Keratinocyte (primary cell): Measurements from ENCODE around the gene LRP1B. TPM values are rescaled to one million over a fixed set of nuclear protein-coding genes. Genes with fewer than 3 reads are reported as not detected.

Experiments used
- DNase-seq: peaks from one replicate; pipeline ENCODE4 v3.0.0-alpha.2; 2011; ENCODE audit warnings: low read depth, missing footprints, low spot score
- FAIRE-seq: peaks from 2 replicates; lab custom pipeline; 2011; peaks lifted over from hg19 to GRCh38; lab: Jason Lieb, UNC
- H2AFZ ChIP-seq: 2 replicates; pipeline ENCODE4 v1.6.0; 2012; ENCODE audit warnings: low read length, control low read depth, inconsistent platforms; ENCODE audit not compliant: control insufficient read depth
- H3K27ac ChIP-seq: 2 replicates; pipeline ENCODE4 v1.5.1; 2011; ENCODE audit warnings: low read length; ENCODE audit not compliant: control insufficient read depth, insufficient read depth
- H3K27me3 ChIP-seq: 3 replicates; pipeline ENCODE4 v1.6.0; 2011; ENCODE audit warnings: low read length; ENCODE audit not compliant: control insufficient read depth, insufficient read depth; ENCODE audit errors: extremely low read depth
- H3K36me3 ChIP-seq, 2 experiments: 2 replicates in 1 of 2; 3 replicates in 1 of 2; pipeline ENCODE4 v1.5.1; 2011; ENCODE audit warnings: low read length in 2 of 2, mild to moderate bottlenecking in 1 of 2; ENCODE audit not compliant: control insufficient read depth in 2 of 2, insufficient read depth in 2 of 2; ENCODE audit errors: extremely low read depth in 1 of 2
- H3K4me1 ChIP-seq: 3 replicates; pipeline ENCODE4 v1.5.1; 2011; ENCODE audit warnings: low read length; ENCODE audit not compliant: control insufficient read depth, insufficient read depth; ENCODE audit errors: extremely low read depth
- H3K4me2 ChIP-seq: 3 replicates; pipeline ENCODE4 v1.6.0; 2011; ENCODE audit warnings: low read depth, low read length; ENCODE audit not compliant: control insufficient read depth, insufficient read depth; ENCODE audit errors: extremely low read depth
- H3K4me3 ChIP-seq, 3 experiments: fragments of 200-600 bp in 1 of 3; sonication (generic) in 1 of 3; 2 replicates in 2 of 3; 3 replicates in 1 of 3; pipeline ENCODE4 v1.5.1; 2011 to 2016; ENCODE audit warnings: low read length in 3 of 3, mild to moderate bottlenecking in 3 of 3, control low read depth in 2 of 3, inconsistent platforms in 1 of 3, low read depth in 1 of 3, mixed read lengths in 1 of 3, mixed run types in 1 of 3, moderate library complexity in 1 of 3; ENCODE audit not compliant: control insufficient read depth in 2 of 3, insufficient read depth in 2 of 3; ENCODE audit errors: extremely low read depth in 1 of 3
- H3K79me2 ChIP-seq: 2 replicates; pipeline ENCODE4 v1.6.0; 2012; ENCODE audit warnings: low read length; ENCODE audit not compliant: control insufficient read depth, insufficient read depth
- H3K9ac ChIP-seq: 3 replicates; pipeline ENCODE4 v1.6.0; 2011; ENCODE audit warnings: low read length; ENCODE audit not compliant: control insufficient read depth, insufficient read depth; ENCODE audit errors: extremely low read depth
- H3K9me1 ChIP-seq: 3 replicates; pipeline ENCODE4 v1.6.0; 2011; ENCODE audit warnings: low read length; ENCODE audit not compliant: control insufficient read depth, insufficient read depth; ENCODE audit errors: extremely low read depth
- H3K9me3 ChIP-seq: 2 replicates; pipeline ENCODE4 v1.5.1; 2012; ENCODE audit warnings: low read depth, low read length; ENCODE audit not compliant: control insufficient read depth
- H4K20me1 ChIP-seq: 3 replicates; pipeline ENCODE4 v1.6.0; 2011; ENCODE audit warnings: low read length; ENCODE audit not compliant: control insufficient read depth, insufficient read depth; ENCODE audit errors: extremely low read depth
- EZH2 ChIP-seq: IDR thresholded peaks from one replicate; pipeline ENCODE4 v1.6.1; 2012; ENCODE audit warnings: inconsistent platforms, mild to moderate bottlenecking, low read length, moderate library complexity
- dilution Hi-C: fragments of 300-500 bp; cut with MboI; formaldehyde crosslinking; loops from one replicate; pipeline ENCODE4 v1.7.0; 2020; ENCODE audit warnings: low sequenced_read_pairs; ENCODE audit not compliant: extremely low pct_ligation_motif_present
- polyA plus RNA-seq, 5 experiments: library from polyadenylated mRNA; depleted of rRNA in 3 of 5; stranded (reverse) in 3 of 5; stranded (forward) in 1 of 5; unstranded in 1 of 5; fragments of >200 nt; gene quantifications; 1 replicate in 1 of 5; 2 replicates in 3 of 5; 3 replicates in 1 of 5; pipeline versions ENCODE4 v1.2.1 to v1.2.3, GENCODE V29; 2011 to 2012; ENCODE audit warnings: missing spikeins in 2 of 5, low read depth in 1 of 5, low replicate concordance in 1 of 5
- TF ChIP-seq, protein P1 (sequence below), 3 experiments: IDR thresholded peaks in 1 of 3; conservative IDR thresholded peaks in 1 of 3; optimal IDR thresholded peaks in 1 of 3; 2 replicates in 2 of 3; 3 replicates in 1 of 3; pipeline versions ENCODE3 to v1.5.1; 2011; ENCODE audit warnings: low read length in 3 of 3, mild to moderate bottlenecking in 3 of 3, moderate library complexity in 2 of 3, control low read depth in 1 of 3, inconsistent platforms in 1 of 3; ENCODE audit not compliant: insufficient read depth in 2 of 3; ENCODE audit errors: extremely low read depth in 1 of 3

LRP1B gene
- polyA plus RNA-seq, 1 donor (not counting 4 experiments of a cell fraction or from before 2014, with no cell fraction given): not detected

DNA sequence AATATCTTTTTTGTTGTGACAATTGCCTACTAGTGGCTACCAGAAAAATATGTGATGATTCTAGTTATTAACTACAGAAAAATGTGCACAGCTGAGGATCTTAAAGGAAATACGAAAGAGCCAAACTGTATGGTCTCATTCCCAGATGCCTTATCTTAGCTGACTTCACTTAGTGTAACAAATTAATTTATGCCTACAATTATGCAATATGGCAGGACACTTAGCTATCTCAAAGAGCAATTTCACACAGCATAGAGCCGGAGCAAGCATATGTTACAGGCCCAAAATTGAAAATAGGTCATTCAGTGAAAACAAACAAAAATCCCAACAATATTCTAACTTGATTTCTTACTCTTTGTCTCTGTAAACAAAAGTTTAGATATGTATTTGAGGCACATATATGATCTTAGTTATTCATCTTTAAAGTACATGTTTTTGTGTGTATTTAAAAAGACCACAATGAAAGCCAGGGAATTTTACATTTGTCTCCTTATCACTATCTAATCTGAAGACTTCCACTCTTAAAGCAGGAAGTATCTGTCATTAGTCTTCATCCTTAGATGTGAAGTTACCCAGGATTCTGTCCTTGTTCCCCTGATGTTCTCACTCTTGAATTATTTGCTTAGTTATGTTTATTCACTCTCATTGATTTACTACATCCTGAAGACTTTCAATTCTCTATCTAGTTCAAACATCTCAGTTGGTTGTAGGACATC, 1771.6 kb downstream of the LRP1B start:
- TF ChIP-seq, protein P1, sequence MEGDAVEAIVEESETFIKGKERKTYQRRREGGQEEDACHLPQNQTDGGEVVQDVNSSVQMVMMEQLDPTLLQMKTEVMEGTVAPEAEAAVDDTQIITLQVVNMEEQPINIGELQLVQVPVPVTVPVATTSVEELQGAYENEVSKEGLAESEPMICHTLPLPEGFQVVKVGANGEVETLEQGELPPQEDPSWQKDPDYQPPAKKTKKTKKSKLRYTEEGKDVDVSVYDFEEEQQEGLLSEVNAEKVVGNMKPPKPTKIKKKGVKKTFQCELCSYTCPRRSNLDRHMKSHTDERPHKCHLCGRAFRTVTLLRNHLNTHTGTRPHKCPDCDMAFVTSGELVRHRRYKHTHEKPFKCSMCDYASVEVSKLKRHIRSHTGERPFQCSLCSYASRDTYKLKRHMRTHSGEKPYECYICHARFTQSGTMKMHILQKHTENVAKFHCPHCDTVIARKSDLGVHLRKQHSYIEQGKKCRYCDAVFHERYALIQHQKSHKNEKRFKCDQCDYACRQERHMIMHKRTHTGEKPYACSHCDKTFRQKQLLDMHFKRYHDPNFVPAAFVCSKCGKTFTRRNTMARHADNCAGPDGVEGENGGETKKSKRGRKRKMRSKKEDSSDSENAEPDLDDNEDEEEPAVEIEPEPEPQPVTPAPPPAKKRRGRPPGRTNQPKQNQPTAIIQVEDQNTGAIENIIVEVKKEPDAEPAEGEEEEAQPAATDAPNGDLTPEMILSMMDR (optimal IDR thresholded peaks at IDR 0.05 in 1 of 3, IDR thresholded peaks at IDR 0.05 in 1 of 3, conservative IDR thresholded peaks at IDR 0.05 in 1 of 3; ENCODE audit: extremely low read depth in 1 of 3, insufficient read depth in 2 of 3, low read length in 3 of 3): no peak
- TF ChIP-seq EZH2: no peak
- no peaks in the 10 kb centered on the region for H4K20me1 ChIP-seq
- no peak overlapping the region for H3K27ac ChIP-seq
- no peak overlapping the region for H3K4me3 ChIP-seq
- H3K36me3 ChIP-seq: no peaks in the 10 kb centered on the region
- no peak overlapping the region for H3K9ac ChIP-seq
- H3K27me3 ChIP-seq: no peaks in the 10 kb centered on the region
- no peak for FAIRE-seq
- H3K4me2 ChIP-seq: no peak overlapping the region
- dilution Hi-C loops: no loop called here
- no peaks in the 10 kb centered on the region for H3K4me1 ChIP-seq
- no peaks in the 10 kb centered on the region for H3K9me3 ChIP-seq
- H2AFZ ChIP-seq: no peak overlapping the region
- H3K79me2 ChIP-seq: no peaks in the 10 kb centered on the region
- no peak for DNase-seq
- no peaks in the 10 kb centered on the region for H3K9me1 ChIP-seq

DNA sequence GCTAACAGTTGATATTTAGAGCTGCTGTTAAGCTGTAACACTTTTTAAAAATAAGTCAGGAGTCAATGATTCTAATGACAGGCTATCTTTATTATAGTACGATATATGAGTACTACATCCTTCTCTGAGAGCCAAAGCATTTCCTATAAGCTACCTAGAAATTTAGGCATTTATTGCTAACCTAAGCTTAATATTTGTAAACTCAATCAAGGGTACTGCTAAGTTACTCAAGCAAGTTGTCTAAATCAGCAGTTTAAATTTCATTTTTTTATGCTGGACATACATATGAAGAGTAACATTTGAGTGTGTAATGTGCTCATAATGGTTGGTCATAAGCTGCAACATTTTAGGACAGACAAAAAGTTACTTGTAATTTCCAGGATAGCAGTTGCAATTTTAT, 1774.1 kb downstream of the LRP1B start:
- no peak for FAIRE-seq
- Histone ChIP-seq H4K20me1 (no peaks in the 10 kb centered on the region), H3K79me2 (no peaks in the 10 kb centered on the region), H3K27ac (no peak overlapping the region), H3K4me3 (no peak overlapping the region), H2AFZ (no peak overlapping the region), H3K4me2 (no peak overlapping the region), H3K9me1 (no peaks in the 10 kb centered on the region), H3K9me3 (no peaks in the 10 kb centered on the region), H3K9ac (no peak overlapping the region), H3K4me1 (no peaks in the 10 kb centered on the region), H3K27me3 (no peaks in the 10 kb centered on the region), H3K36me3 (no peaks in the 10 kb centered on the region)
- no peak for DNase-seq
- dilution Hi-C loops: no loop called here
- TF ChIP-seq, protein P1 (optimal IDR thresholded peaks at IDR 0.05 in 1 of 3, IDR thresholded peaks at IDR 0.05 in 1 of 3, conservative IDR thresholded peaks at IDR 0.05 in 1 of 3; ENCODE audit: extremely low read depth in 1 of 3, insufficient read depth in 2 of 3, low read length in 3 of 3): no peak
- no peak for TF ChIP-seq EZH2
